ENCODE data around the gene SLC43A1.

Gene SLC43A1

GRCh38 chr11:57527056-57527631 is 11.6 kb upstream of the SLC43A1 start:
- peak; percentile 87 for DNase-seq

- no peak for DNase-seq
These were observed 7.9 kb upstream of the SLC43A1 start for GRCh38 chr11:57523419-57523818.

- no peak for DNase-seq
These were observed 5.6 kb upstream of the SLC43A1 start for GRCh38 chr11:57521116-57521515.

- no peak for DNase-seq
These were observed 550 bp upstream of the SLC43A1 start for GRCh38 chr11:57516061-57516443.

GRCh38 chr11:57514538-57515331 is 767 bp downstream of the SLC43A1 start:
- peak; percentile 80 for DNase-seq

- DNase-seq: peak; percentile 74
These were observed 1.5 kb downstream of the SLC43A1 start for GRCh38 chr11:57513911-57514537.

- no peak for DNase-seq
These were observed 2.1 kb downstream of the SLC43A1 start for GRCh38 chr11:57513452-57513795.

- DNase-seq: no peak
These were observed 2.7 kb downstream of the SLC43A1 start for GRCh38 chr11:57512646-57513451.

- no peak for DNase-seq
These were observed 3.6 kb downstream of the SLC43A1 start for GRCh38 chr11:57511741-57512430.

- DNase-seq: no peak
These were observed 6.9 kb downstream of the SLC43A1 start for GRCh38 chr11:57508341-57509170.

- DNase-seq: no peak
These were observed 9.0 kb downstream of the SLC43A1 start for GRCh38 chr11:57506522-57506921.

- DNase-seq: no peak
These were observed 11.0 kb downstream of the SLC43A1 start for GRCh38 chr11:57504511-57504910.

- DNase-seq: no peak
These were observed 12.6 kb downstream of the SLC43A1 start for GRCh38 chr11:57502870-57503269.

GRCh38 chr11:57502376-57502775 is 13.1 kb downstream of the SLC43A1 start:
- DNase-seq: no peak

GRCh38 chr11:57501953-57502352 is 13.5 kb downstream of the SLC43A1 start:
- DNase-seq: no peak

GRCh38 chr11:57500926-57501325 is 14.6 kb downstream of the SLC43A1 start:
- no peak for DNase-seq

GRCh38 chr11:57500515-57500914 is 15.0 kb downstream of the SLC43A1 start:
- no peak for DNase-seq

- no peak for DNase-seq
These were observed 15.5 kb downstream of the SLC43A1 start for GRCh38 chr11:57499983-57500461.

- DNase-seq: peak; percentile 79
These were observed 16.0 kb downstream of the SLC43A1 start for GRCh38 chr11:57499413-57499982.

GRCh38 chr11:57498540-57498939 is 17.0 kb downstream of the SLC43A1 start:
- DNase-seq: no peak
